ENCODE measurements around the gene ADAMTS9.

GRCh38 chr3:64638981-64639481, 48.8 kb downstream of the ADAMTS9 start:
- TF ChIP-seq, protein P1, sequence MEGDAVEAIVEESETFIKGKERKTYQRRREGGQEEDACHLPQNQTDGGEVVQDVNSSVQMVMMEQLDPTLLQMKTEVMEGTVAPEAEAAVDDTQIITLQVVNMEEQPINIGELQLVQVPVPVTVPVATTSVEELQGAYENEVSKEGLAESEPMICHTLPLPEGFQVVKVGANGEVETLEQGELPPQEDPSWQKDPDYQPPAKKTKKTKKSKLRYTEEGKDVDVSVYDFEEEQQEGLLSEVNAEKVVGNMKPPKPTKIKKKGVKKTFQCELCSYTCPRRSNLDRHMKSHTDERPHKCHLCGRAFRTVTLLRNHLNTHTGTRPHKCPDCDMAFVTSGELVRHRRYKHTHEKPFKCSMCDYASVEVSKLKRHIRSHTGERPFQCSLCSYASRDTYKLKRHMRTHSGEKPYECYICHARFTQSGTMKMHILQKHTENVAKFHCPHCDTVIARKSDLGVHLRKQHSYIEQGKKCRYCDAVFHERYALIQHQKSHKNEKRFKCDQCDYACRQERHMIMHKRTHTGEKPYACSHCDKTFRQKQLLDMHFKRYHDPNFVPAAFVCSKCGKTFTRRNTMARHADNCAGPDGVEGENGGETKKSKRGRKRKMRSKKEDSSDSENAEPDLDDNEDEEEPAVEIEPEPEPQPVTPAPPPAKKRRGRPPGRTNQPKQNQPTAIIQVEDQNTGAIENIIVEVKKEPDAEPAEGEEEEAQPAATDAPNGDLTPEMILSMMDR (IDR thresholded peaks at IDR 0.05; ENCODE audit: insufficient read depth, low read length), result no peak
- TF ChIP-seq POLR2AphosphoS5 (IDR thresholded peaks at IDR 0.05; ENCODE audit: low read depth) (no peak), GABPA (IDR thresholded peaks at IDR 0.05; ENCODE audit: low read depth) (no peak)
